ENCODE results near the gene SNX27.

Gene SNX27

DNA sequence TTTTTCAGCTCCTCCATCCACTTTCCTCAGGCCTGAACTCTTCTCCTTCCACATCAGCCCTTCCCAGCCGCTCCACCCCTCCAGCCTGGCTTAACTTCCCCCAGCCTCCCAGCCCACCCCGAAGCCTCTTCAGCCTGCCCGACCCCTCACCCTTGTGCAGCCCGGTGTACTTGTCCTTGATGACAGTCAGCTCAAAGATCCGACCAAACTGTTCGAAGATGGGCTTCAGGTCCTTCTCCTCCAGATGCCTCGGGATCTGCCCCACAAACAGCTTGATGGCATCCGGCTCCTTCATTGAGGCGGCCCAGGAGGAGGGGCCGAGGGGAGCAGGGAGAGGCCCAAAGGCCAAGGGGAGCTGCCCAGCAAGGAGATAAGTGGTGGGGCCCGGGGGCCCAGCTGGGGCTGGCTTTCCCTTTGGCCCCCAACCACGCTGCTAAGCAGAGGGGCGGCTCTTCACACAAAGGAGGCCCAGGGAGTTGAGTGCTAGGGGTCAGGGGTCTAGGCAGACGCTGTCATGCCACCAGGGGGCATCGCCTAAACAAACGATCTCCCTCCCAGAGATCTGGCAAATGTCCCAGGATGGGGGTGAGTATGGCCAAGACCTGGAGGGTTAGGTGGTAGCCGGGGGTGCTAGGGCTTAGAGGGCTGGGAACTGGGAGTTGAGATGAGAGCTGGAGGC is 104.0 kb downstream of the SNX27 start:
- TF ChIP-seq CTCF (IDR thresholded peaks at IDR 0.05) (peak; percentile 27; the same call in 1 of the 2 replicates), ZFX (IDR thresholded peaks at IDR 0.05; ENCODE audit: borderline replicate concordance) (no peak)

GRCh38 chr1:151716405-151716762 is 104.5 kb downstream of the SNX27 start:
- TF ChIP-seq CTCF (IDR thresholded peaks at IDR 0.05) (no peak), ZFX (IDR thresholded peaks at IDR 0.05; ENCODE audit: borderline replicate concordance) (no peak)
- peak overlapping the region; percentile 59 for H3K27ac ChIP-seq

More for the DNA sequence above, 104.0 kb downstream of the SNX27 start:
- H3K27ac ChIP-seq: peak overlapping the region; percentile 59

- TF ChIP-seq ZFX (IDR thresholded peaks at IDR 0.05; ENCODE audit: borderline replicate concordance) (no peak), CTCF (IDR thresholded peaks at IDR 0.05) (no peak)
- H3K27ac ChIP-seq: peak within 1 kb of the TSS; percentile 59
Observed at GRCh38 chr1:151716771-151717631, 105.2 kb downstream of the SNX27 start, which contains the start of gene CELF3. TSS of gene CELF3 (minus strand) at chr1:151716803. CDS start at chr1:151716020, 783 bp downstream.

DNA sequence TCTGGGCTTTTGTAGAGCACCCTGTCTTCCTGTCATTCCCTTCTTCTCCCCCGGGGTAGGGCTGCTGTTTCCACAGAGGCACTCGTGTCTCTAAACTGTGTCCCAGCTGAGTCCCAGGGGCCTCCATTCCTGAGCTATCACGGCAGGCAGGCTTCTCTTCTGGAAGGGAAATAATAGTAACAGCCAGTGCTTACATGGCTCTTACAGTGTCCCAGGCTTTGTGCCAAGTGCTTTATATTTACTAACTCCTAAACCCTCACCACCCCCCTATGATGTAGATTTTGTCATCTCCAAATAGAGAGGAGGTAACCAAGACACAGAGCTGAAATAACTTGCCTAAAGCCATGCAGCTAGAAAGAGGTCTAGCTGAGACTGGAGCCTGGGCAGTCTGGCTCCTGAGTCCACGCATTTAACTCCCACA is 106.2 kb downstream of the SNX27 start:
- H3K27ac ChIP-seq: no peak overlapping the region
- TF ChIP-seq CTCF (IDR thresholded peaks at IDR 0.05) (no peak), ZFX (IDR thresholded peaks at IDR 0.05; ENCODE audit: borderline replicate concordance) (no peak)

DNA sequence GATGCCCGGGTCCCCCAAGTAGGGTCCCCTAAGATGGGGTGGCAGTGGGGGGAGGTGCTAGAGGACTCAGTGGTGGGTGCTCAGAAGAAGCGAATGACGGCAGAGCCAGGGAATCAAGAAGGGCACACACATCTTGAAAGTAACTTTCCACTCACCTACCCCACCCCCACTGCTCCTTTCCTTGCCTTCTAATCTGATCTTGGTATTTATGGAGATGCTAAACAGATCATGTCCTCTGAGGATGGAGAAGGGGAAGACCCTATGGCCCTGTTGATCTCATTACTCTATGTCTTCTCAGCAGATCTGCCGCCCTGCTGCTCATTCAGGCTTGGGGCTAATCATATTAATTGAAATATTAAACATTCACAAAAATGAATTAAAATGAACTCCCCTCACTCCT is 106.8 kb downstream of the SNX27 start:
- TF ChIP-seq CTCF (IDR thresholded peaks at IDR 0.05) (no peak), ZFX (IDR thresholded peaks at IDR 0.05; ENCODE audit: borderline replicate concordance) (no peak)
- H3K27ac ChIP-seq: no peak overlapping the region

DNA sequence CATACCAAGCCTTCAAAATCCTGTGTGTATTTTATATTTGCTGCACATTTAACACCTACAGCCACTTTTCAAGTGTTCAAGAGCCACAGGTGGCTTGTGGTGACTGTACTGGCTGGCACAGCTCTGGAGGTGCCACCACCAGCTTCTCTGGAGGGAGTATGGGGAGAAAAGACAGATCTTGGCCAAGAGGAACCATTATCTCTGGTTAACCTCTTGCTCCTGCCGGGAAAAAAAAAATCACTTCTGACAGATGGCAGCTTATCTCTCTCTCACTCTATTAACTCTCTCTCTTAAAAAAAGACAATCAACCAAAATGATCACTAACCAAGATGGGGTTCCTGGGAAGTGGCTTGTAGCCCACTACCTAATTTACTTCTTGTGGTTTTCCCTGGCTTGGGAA is 108.3 kb downstream of the SNX27 start:
- TF ChIP-seq CTCF (IDR thresholded peaks at IDR 0.05) (no peak), ZFX (IDR thresholded peaks at IDR 0.05; ENCODE audit: borderline replicate concordance) (no peak)
- H3K27ac ChIP-seq: no peak overlapping the region

DNA sequence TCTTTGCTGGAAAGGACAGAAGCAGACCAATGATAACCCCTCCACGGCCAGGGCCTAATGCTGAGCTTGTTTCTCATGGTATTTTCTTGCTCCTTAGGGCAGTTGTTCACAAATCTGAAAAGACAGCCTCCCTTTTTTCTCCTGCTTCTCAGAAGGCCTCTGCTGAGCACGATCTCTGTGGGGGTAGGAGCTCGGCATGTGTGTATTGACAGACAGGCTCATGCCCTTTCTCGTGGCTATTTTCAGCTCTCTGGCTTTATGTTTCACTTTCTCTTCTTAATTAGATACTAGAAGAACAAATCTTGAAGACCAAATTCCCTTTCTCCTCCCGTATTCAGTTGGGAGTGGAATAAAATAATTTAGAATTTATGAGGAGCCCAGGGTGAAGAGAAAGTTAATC is 108.7 kb downstream of the SNX27 start:
- no peak for TF ChIP-seq CTCF (IDR thresholded peaks at IDR 0.05)
- TF ChIP-seq ZFX (IDR thresholded peaks at IDR 0.05; ENCODE audit: borderline replicate concordance): no peak
- no peak overlapping the region for H3K27ac ChIP-seq

Measured in 22Rv1 (cell line).